ENCODE measurements around the gene FOXO3.
"Not testable (repeated sequence)": the region's sequence is repeated elsewhere in the genome, so short reads cannot be mapped to it uniquely, and the experiment has no call there.

DNA sequence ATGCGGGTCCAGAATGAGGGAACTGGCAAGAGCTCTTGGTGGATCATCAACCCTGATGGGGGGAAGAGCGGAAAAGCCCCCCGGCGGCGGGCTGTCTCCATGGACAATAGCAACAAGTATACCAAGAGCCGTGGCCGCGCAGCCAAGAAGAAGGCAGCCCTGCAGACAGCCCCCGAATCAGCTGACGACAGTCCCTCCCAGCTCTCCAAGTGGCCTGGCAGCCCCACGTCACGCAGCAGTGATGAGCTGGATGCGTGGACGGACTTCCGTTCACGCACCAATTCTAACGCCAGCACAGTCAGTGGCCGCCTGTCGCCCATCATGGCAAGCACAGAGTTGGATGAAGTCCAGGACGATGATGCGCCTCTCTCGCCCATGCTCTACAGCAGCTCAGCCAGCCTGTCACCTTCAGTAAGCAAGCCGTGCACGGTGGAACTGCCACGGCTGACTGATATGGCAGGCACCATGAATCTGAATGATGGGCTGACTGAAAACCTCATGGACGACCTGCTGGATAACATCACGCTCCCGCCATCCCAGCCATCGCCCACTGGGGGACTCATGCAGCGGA, 102.9 kb downstream of the FOXO3 start:
- TF ChIP-seq, protein P1, sequence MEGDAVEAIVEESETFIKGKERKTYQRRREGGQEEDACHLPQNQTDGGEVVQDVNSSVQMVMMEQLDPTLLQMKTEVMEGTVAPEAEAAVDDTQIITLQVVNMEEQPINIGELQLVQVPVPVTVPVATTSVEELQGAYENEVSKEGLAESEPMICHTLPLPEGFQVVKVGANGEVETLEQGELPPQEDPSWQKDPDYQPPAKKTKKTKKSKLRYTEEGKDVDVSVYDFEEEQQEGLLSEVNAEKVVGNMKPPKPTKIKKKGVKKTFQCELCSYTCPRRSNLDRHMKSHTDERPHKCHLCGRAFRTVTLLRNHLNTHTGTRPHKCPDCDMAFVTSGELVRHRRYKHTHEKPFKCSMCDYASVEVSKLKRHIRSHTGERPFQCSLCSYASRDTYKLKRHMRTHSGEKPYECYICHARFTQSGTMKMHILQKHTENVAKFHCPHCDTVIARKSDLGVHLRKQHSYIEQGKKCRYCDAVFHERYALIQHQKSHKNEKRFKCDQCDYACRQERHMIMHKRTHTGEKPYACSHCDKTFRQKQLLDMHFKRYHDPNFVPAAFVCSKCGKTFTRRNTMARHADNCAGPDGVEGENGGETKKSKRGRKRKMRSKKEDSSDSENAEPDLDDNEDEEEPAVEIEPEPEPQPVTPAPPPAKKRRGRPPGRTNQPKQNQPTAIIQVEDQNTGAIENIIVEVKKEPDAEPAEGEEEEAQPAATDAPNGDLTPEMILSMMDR (IDR thresholded peaks at IDR 0.05), result not testable (repeated sequence)
- not testable (repeated sequence) for TF ChIP-seq EZH2, EZH2phosphoT487 (IDR thresholded peaks at IDR 0.05)

All from neural progenitor cell (in vitro differentiated cells).